GM19328 (cell line): ENCODE data around the gene SUMO3.

Source experiments
- ATAC-seq: cut with Tn5 transposase; IDR thresholded peaks from one replicate; pipeline ENCODE4 v1.9.1; 2021; ENCODE audit warnings: mild to moderate bottlenecking, moderate library complexity; ENCODE audit not compliant: unreplicated experiment

The SUMO3 gene

GRCh38 chr21:44762221-44763049 is 55.4 kb downstream of the SUMO3 start:
- no peak for ATAC-seq

GRCh38 chr21:44761747-44762208 is 56.1 kb downstream of the SUMO3 start:
- no peak for ATAC-seq

DNA sequence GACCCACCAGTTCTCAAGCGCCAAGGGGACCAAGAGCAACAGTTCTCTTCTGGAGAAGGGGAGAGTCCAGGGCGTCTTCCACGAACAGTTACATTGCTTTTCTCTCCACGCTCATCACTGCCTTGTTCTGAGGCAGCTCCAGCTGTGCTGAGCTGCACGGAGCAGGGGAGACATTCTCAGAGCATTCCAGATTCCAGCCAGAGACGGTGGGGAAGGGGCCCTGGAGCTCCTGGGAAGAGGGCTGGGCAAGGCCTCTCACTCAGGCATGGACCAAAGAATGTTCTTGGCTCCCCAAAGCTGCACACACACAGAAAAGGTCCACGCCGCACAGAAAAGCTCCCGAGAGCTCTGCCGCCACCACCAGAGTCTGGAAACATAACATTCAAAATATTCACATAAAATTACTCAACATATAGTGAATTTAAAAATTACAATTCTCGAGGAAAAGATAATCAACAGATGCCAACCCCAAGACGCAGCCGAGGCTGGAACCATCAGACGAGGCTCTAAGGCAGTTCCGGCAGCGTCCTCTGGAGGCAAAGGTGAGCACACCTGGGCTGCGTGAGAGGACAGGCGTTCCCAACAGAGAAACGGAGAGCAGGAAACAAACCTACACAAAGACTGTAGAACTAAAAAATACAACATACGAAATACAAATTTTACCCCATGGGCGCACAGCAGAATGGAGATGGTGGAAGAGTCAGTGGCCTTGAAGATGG is 56.7 kb downstream of the SUMO3 start:
- ATAC-seq, result no peak

DNA sequence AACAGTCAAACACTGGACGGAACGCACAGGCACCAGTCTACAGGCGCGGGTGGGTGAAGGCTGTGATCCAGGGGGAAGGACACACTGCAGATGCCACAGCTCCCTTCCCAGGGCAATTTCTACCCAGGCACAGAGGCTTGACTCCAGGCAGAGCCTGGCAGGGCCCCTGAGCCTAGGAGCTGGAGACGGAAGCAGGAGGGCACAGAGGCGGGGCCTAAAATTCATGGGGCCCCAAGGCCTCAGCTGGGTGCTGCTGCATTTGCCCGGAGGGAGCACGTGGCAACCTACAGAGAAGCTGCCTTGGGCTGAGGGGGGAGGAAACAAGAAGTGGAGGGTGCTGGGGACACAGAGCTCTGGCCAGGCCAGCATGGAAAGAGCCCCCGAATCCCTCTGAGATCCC is 57.5 kb downstream of the SUMO3 start:
- ATAC-seq, result no peak

- no peak for ATAC-seq
Observed at GRCh38 chr21:44759628-44760285, 58.1 kb downstream of the SUMO3 start.

- no peak for ATAC-seq
Observed at GRCh38 chr21:44758781-44759627, 58.9 kb downstream of the SUMO3 start.

GRCh38 chr21:44758141-44758561 is 59.7 kb downstream of the SUMO3 start:
- no peak for ATAC-seq

DNA sequence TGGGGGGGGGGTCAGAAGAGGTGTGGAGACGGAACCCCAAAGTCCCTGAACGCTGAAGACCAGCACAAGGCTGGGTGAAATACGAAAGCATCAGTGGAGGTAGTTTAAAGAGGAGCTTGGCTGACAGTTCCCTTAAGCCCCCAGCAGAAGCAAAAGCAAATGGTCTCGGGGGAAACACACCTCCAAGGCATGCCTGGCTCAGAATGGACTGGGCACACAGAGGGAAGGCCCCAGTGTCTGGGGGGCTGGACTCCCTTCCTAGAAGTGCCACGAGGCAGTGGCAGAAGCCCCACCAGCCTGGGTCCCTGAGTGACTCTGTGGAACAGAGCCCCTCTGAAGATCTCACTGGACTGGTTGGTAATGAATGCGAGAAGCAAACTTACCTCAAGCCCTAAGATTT is 60.1 kb downstream of the SUMO3 start:
- no peak for ATAC-seq

- ATAC-seq, result no peak
Observed at GRCh38 chr21:44756423-44757185, 61.3 kb downstream of the SUMO3 start.
